Endothelial cell (in vitro differentiated cells): Measurements from ENCODE around the gene KRT32. TPM values are rescaled to one million over a fixed set of nuclear protein-coding genes. Genes with fewer than 3 reads are reported as not detected.

ENCODE experiments used
- DNase-seq: peaks from one replicate; pipeline ENCODE4 v3.0.0; 2021; ENCODE audit warnings: low spot score
- H3K27ac Mint-ChIP-seq: one replicate; pipeline ENCODE4 v1.8.0; 2021; ENCODE audit warnings: mixed read lengths, inconsistent platforms; ENCODE audit not compliant: unreplicated experiment
- H3K27me3 Mint-ChIP-seq: one replicate; pipeline ENCODE4 v1.8.0; 2021; ENCODE audit warnings: mild to moderate bottlenecking, moderate library complexity, mixed read lengths, inconsistent platforms; ENCODE audit not compliant: unreplicated experiment
- H3K36me3 Mint-ChIP-seq: one replicate; pipeline ENCODE4 v1.8.0; 2021; ENCODE audit warnings: mild to moderate bottlenecking, low read depth, mixed read lengths, inconsistent platforms; ENCODE audit not compliant: unreplicated experiment
- H3K4me1 Mint-ChIP-seq: one replicate; pipeline ENCODE4 v1.8.0; 2021; ENCODE audit warnings: mild to moderate bottlenecking, mixed read lengths, inconsistent platforms; ENCODE audit not compliant: unreplicated experiment
- H3K4me3 Mint-ChIP-seq: one replicate; pipeline ENCODE4 v1.8.0; 2021; ENCODE audit warnings: mild to moderate bottlenecking, mixed read lengths, inconsistent platforms; ENCODE audit not compliant: unreplicated experiment
- H3K9me3 Mint-ChIP-seq: one replicate; pipeline ENCODE4 v1.8.0; 2021; ENCODE audit warnings: mixed read lengths, inconsistent platforms; ENCODE audit not compliant: unreplicated experiment
- total RNA-seq: library from RNA; stranded (reverse); fragmentation: NEBNext Ultra II Directional; extraction: Animal tissue kit (Norgen Biotek cat#: 25700); gene quantifications from one replicate; pipeline ENCODE4 v1.2.1, GENCODE V29; 2021; ENCODE audit not compliant: unreplicated experiment
- TF ChIP-seq, protein P1 (sequence below): fragments of 200-600 bp; sonication (generic); IDR thresholded peaks from one replicate; pipeline ENCODE4 v1.5.0; 2021; ENCODE audit warnings: antibody characterized with exemption; ENCODE audit not compliant: unreplicated experiment

The KRT32 gene
- total RNA-seq, 1 donor from 2014 or later, result not detected

- Mint-ChIP-seq H3K9me3 (no peaks in the 10 kb centered on the region), H3K27ac (no peak overlapping the region), H3K4me3 (no peak overlapping the region), H3K27me3 (peaks cover 1% of the 10 kb centered on the region), H3K4me1 (no peaks in the 10 kb centered on the region), H3K36me3 (no peaks in the 10 kb centered on the region)
- no peak for DNase-seq
- TF ChIP-seq, protein P1, sequence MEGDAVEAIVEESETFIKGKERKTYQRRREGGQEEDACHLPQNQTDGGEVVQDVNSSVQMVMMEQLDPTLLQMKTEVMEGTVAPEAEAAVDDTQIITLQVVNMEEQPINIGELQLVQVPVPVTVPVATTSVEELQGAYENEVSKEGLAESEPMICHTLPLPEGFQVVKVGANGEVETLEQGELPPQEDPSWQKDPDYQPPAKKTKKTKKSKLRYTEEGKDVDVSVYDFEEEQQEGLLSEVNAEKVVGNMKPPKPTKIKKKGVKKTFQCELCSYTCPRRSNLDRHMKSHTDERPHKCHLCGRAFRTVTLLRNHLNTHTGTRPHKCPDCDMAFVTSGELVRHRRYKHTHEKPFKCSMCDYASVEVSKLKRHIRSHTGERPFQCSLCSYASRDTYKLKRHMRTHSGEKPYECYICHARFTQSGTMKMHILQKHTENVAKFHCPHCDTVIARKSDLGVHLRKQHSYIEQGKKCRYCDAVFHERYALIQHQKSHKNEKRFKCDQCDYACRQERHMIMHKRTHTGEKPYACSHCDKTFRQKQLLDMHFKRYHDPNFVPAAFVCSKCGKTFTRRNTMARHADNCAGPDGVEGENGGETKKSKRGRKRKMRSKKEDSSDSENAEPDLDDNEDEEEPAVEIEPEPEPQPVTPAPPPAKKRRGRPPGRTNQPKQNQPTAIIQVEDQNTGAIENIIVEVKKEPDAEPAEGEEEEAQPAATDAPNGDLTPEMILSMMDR, result no peak
Observed at GRCh38 chr17:41442739-41443138, 24.4 kb downstream of the KRT32 start.

GRCh38 chr17:41440531-41441033, 26.6 kb downstream of the KRT32 start, which contains the start of gene KRT38:
TSS of gene KRT38 (minus strand) at chr17:41440983. CDS start at chr17:41440921, 62 bp downstream.
- Mint-ChIP-seq H3K9me3 (no peaks in the 10 kb centered on the region), H3K27ac (no peak within 1 kb of the TSS), H3K36me3 (no peaks in the 10 kb centered on the region), H3K4me3 (no peak within 1 kb of the TSS), H3K4me1 (no peaks in the 10 kb centered on the region), H3K27me3 (peaks cover 1% of the 10 kb centered on the region)
- DNase-seq, result no peak
- TF ChIP-seq, protein P1, result no peak

DNA sequence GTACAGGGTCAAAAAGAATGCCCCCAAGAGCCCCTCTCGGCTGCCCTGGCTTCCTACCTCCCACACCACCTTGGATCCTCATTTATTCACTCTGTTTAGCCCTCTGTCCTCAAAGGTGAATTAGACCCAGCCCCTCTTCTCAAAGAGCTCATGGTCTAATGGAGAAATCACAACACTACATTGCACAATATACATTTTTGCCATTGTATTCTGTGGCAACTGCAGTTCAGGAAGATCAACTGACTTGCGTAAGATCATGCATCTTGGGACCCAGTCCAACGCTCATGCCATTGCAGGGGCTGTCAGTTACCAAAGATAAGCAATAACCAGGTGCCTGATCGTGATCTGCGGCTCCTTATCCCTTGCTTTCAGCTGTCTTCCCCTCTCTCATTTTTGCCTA, 27.8 kb downstream of the KRT32 start:
- no peak overlapping the region for H3K4me3 Mint-ChIP-seq
- no peaks in the 10 kb centered on the region for H3K36me3 Mint-ChIP-seq
- no peak for DNase-seq
- TF ChIP-seq, protein P1, result no peak
- no peak overlapping the region for H3K27ac Mint-ChIP-seq
- no peaks in the 10 kb centered on the region for H3K4me1 Mint-ChIP-seq
- peaks cover 1% of the 10 kb centered on the region for H3K27me3 Mint-ChIP-seq
- no peaks in the 10 kb centered on the region for H3K9me3 Mint-ChIP-seq

DNA sequence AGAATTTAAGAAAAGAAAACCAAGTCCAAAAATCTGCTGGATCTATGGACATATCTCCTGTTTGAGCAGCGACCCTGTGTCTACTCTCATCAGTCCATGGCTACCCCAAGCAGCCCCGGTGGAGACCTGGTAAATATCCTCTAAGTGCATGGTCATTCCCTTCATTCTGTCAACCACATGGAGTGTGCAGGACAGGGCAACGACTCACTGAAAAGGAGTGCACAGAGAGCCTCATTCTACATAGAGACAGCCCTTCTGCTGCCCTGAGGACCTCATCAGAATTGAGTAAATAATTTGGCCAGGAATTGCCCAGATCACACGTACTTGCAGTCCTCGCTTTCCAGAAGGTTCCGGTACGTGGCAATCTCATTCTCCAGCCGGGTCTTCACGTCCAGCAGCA, 29.4 kb downstream of the KRT32 start:
- H3K27ac Mint-ChIP-seq, result no peak overlapping the region
- H3K4me3 Mint-ChIP-seq, result no peak overlapping the region
- H3K4me1 Mint-ChIP-seq, result no peaks in the 10 kb centered on the region

GRCh38 chr17:41437254-41437653, 29.9 kb downstream of the KRT32 start:
- Mint-ChIP-seq H3K27ac (no peak overlapping the region), H3K27me3 (peaks cover 1% of the 10 kb centered on the region), H3K4me1 (no peaks in the 10 kb centered on the region), H3K4me3 (no peak overlapping the region), H3K9me3 (no peaks in the 10 kb centered on the region), H3K36me3 (no peaks in the 10 kb centered on the region)
- TF ChIP-seq, protein P1, result no peak
- no peak for DNase-seq

More for the DNA sequence above, 29.4 kb downstream of the KRT32 start:
- peaks cover 1% of the 10 kb centered on the region for H3K27me3 Mint-ChIP-seq
- TF ChIP-seq, protein P1, result no peak
- no peaks in the 10 kb centered on the region for H3K36me3 Mint-ChIP-seq
- no peaks in the 10 kb centered on the region for H3K9me3 Mint-ChIP-seq
- no peak for DNase-seq
